ENCODE results near the gene GTPBP10. TPM values are rescaled to one million over a fixed set of nuclear protein-coding genes. Genes with fewer than 3 reads are reported as not detected.

GTPBP10 gene
- total and polyA plus RNA-seq, 2 of the 13 experiments (the other 11 are each of a cell fraction or from before 2014, with no cell fraction given): 13.3 to 38.7 TPM

DNA sequence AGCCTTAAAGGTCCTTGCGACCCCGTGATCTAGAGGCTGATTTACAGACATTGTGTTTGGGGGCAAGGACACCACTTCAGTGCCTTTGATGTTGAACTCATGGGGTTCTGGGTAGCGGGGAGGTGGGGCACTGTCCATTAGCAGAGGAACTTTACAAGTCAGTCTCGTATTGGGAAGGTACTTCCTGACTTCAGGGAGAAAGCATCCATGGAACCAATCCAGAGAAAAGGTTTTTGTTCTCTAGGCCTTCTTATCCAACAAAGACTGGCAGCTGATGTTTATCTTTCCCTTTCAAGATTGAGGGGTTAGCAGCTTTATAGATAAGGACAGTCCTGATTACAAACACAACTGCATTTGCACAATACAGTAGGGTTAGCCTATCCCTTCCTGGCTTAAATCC, 2.8 kb downstream of the GTPBP10 start:
- in situ Hi-C loops (cut with HindIII; ENCODE audit: extremely low pct_ligation_motif_present, low pct_unique_long_range_greater_than_20kb): loop anchor here (5.0 kb wide), 1 partner anchor 58 kb away; no protein-coding TSS in a partner anchor
- Histone ChIP-seq H3K27ac (ENCODE audit: extremely low read length, insufficient read depth, low read length) (peak overlapping the region; percentile 24), H3K79me2 (ENCODE audit: insufficient read depth, low read length) (peaks cover 52% of the 10 kb centered on the region), H3K4me1 (ENCODE audit: insufficient read depth, low read length) (peaks cover 33% of the 10 kb centered on the region), H3K9ac (ENCODE audit: insufficient read depth, low read depth, low read length) (no peak overlapping the region), H3K9me3 (ENCODE audit: low read length) (no peaks in the 10 kb centered on the region), H3K4me2 (ENCODE audit: low read depth, low read length) (peak overlapping the region; percentile 40), H3K36me3 (replicated peaks in 1 of 2; ENCODE audit: control insufficient read depth in 1 of 2, insufficient read depth in 2 of 2, low read length in 2 of 2) (peaks cover 2 to 5% of the 10 kb centered on the region in 2 experiments; a peak in 2 of 5 replicates), H4K20me1 (ENCODE audit: insufficient read depth, low read length) (no peaks in the 10 kb centered on the region), H3K4me3 (replicated peaks in 1 of 3; ENCODE audit: insufficient read depth in 1 of 3, low read depth in 2 of 3, low read length in 3 of 3) (0 out of 6 replicates have a peak overlapping the region, but pooled peaks of 1 of the 3 experiments have one; percentile 20), H3K27me3 (ENCODE audit: control insufficient read depth in 1 of 2, insufficient read depth in 2 of 2, low read length in 2 of 2) (no peaks in the 10 kb centered on the region; a peak in 1 of 5 replicates), H2AFZ (ENCODE audit: low read length) (no peak overlapping the region)
- FAIRE-seq (no peak), DNase-seq (ENCODE audit: low spot score) (peak; percentile 63), ATAC-seq (no peak)
- 44% methylated on average over 4 of the region's 4 CpGs for WGBS (ENCODE audit: low lambda C conversion rate)
- intact Hi-C loops (cut with micrococcal nuclease; ENCODE audit: unreplicated experiment): loop anchor here (5.0 kb wide), 2 partner anchors 82 to 197 kb away; partner anchors contain the start of gene STEAP1
- ChIA-PET CTCF (ENCODE audit: low intra/inter-chr PET ratio, low total read pairs) (no interaction called here), POLR2A (no interaction called here)
- BruUV-seq (replicated peaks): no TSS peak
- TF ChIP-seq FOXA1 (IDR thresholded peaks at IDR 0.05): no peak
- TF ChIP-seq FOXA1 (CRISPR knock-in tag; IDR thresholded peaks at IDR 0.05): peak; percentile 67; the same call in 1 of the 2 replicates
- TF ChIP-seq GATA4 (IDR thresholded peaks at IDR 0.05; ENCODE audit: borderline replicate concordance, low read depth): peak; percentile 62; the same call in 1 of the 2 replicates
- peak; percentile 69; the same call in 1 of the 2 replicates for TF ChIP-seq TBX2 (CRISPR knock-in tag; IDR thresholded peaks at IDR 0.05; ENCODE audit: borderline replicate concordance)
- peak; percentile 31; the same call in 1 of the 2 replicates for TF ChIP-seq HMG20A (CRISPR knock-in tag; IDR thresholded peaks at IDR 0.05; ENCODE audit: borderline replicate concordance)
- no peak for TF ChIP-seq SOX6 (IDR thresholded peaks at IDR 0.05)
- TF ChIP-seq SOX6 (CRISPR knock-in tag; IDR thresholded peaks at IDR 0.05): peak; percentile 83
- peak; percentile 70 for TF ChIP-seq ZMYM4 (CRISPR knock-in tag; IDR thresholded peaks at IDR 0.05)
- TF ChIP-seq ZNF143 (CRISPR knock-in tag; IDR thresholded peaks at IDR 0.05): peak; percentile 65
- TF ChIP-seq MAFF (IDR thresholded peaks at IDR 0.05; ENCODE audit: low read depth, low read length): no peak
- no peak for TF ChIP-seq PBX3 (CRISPR knock-in tag; IDR thresholded peaks at IDR 0.05; ENCODE audit: borderline replicate concordance)
- TF ChIP-seq, protein P1, sequence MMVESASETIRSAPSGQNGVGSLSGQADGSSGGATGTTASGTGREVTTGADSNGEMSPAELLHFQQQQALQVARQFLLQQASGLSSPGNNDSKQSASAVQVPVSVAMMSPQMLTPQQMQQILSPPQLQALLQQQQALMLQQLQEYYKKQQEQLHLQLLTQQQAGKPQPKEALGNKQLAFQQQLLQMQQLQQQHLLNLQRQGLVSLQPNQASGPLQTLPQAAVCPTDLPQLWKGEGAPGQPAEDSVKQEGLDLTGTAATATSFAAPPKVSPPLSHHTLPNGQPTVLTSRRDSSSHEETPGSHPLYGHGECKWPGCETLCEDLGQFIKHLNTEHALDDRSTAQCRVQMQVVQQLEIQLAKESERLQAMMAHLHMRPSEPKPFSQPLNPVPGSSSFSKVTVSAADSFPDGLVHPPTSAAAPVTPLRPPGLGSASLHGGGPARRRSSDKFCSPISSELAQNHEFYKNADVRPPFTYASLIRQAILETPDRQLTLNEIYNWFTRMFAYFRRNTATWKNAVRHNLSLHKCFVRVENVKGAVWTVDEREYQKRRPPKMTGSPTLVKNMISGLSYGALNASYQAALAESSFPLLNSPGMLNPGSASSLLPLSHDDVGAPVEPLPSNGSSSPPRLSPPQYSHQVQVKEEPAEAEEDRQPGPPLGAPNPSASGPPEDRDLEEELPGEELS (CRISPR knock-in tag; IDR thresholded peaks at IDR 0.05): peak; percentile 61
- TF ChIP-seq TCF7 (IDR thresholded peaks at IDR 0.05; ENCODE audit: low read depth): peak; percentile 65
- TF ChIP-seq PRDM15 (CRISPR knock-in tag; IDR thresholded peaks at IDR 0.05): no peak
- no peak for TF ChIP-seq ZNF367 (CRISPR knock-in tag; IDR thresholded peaks at IDR 0.05; ENCODE audit: borderline replicate concordance)
